ENCODE data around the gene CSNK1E.

The CSNK1E gene

DNA sequence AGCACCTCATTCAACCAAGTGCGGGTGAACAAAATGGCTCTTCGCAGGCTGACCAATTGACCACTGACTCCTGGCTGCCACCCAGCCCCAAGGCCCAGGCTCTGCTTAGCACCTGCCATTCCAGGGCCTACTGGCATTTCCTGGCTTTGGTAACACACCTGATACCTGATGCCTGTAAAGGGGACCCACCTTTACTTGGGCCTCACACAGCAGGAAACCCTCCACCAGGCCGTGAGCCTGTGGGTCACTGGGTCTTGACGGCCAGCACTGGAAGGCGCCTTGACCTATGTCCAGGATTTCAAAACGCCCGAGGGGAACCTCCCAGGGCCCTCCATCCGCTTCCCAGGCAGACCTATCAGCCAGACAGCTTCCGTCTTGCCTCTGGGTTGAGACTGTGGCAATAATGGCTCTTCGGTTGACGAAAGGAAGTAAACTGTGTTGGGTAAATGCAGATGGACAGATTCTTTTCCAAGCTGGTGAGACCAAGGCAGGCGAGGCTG, 27.6 kb downstream of the CSNK1E start:
- Histone ChIP-seq H3K27me3 (ENCODE audit: insufficient read depth, poor library complexity, severe bottlenecking) (no peaks in the 10 kb centered on the region), H3K27ac (ENCODE audit: poor library complexity, severe bottlenecking) (peak overlapping the region; percentile 16), H3K9me3 (ENCODE audit: severe bottlenecking) (no peaks in the 10 kb centered on the region), H3K36me3 (ENCODE audit: low read depth) (peaks cover 59% of the 10 kb centered on the region), H3K4me1 (ENCODE audit: insufficient read depth, poor library complexity, severe bottlenecking) (no peaks in the 10 kb centered on the region), H3K4me3 (ENCODE audit: severe bottlenecking) (no peak overlapping the region)
- DNase-seq (ENCODE audit: low spot score) (no peak), ATAC-seq (ENCODE audit: low read depth) (0 out of 3 replicates have a peak, but pooled peaks have one; percentile 6)
- TF ChIP-seq, protein P1, sequence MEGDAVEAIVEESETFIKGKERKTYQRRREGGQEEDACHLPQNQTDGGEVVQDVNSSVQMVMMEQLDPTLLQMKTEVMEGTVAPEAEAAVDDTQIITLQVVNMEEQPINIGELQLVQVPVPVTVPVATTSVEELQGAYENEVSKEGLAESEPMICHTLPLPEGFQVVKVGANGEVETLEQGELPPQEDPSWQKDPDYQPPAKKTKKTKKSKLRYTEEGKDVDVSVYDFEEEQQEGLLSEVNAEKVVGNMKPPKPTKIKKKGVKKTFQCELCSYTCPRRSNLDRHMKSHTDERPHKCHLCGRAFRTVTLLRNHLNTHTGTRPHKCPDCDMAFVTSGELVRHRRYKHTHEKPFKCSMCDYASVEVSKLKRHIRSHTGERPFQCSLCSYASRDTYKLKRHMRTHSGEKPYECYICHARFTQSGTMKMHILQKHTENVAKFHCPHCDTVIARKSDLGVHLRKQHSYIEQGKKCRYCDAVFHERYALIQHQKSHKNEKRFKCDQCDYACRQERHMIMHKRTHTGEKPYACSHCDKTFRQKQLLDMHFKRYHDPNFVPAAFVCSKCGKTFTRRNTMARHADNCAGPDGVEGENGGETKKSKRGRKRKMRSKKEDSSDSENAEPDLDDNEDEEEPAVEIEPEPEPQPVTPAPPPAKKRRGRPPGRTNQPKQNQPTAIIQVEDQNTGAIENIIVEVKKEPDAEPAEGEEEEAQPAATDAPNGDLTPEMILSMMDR (IDR thresholded peaks at IDR 0.05; ENCODE audit: poor library complexity, severe bottlenecking), result no peak

DNA sequence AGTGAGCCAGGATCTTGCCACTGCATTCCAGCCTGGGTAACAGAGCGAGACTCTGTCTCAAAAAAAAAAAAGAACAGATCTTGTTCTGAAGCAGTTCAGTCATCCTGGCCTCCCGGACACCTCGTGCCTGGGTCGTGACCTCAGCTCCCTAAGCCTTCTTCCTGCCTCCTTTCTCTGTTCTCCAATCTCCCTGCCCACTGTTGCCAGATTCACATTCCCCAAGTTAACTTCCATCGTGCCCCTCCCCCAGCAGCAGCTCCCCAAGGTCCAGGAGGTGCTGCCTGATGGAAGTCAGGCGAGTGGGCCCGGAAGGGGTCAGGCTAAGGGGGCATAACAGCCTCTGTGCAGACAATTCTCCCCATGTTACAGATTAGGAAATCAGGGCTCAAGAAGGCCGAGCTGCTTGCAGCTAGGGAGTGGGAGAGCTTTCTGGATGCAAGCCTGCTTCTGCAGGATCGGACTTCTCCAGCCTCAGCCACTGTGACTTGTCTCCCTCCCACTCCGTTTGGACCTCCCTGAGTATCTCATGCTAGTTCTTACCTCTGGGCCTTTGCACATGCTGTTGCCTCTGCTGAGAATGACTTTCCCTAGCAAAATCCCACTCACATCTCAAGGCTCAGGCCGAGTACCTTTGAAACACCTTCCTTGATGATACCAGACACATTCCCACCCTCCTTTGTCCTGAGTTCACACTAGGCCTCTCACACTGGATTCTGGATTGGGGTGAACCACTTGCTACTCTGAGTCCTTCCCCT, 30.1 kb downstream of the CSNK1E start:
- TF ChIP-seq, protein P1 (IDR thresholded peaks at IDR 0.05; ENCODE audit: poor library complexity, severe bottlenecking), result no peak
- H3K36me3 ChIP-seq (ENCODE audit: low read depth), result peaks cover 38% of the 10 kb centered on the region
- no peak for ATAC-seq (ENCODE audit: low read depth)

DNA sequence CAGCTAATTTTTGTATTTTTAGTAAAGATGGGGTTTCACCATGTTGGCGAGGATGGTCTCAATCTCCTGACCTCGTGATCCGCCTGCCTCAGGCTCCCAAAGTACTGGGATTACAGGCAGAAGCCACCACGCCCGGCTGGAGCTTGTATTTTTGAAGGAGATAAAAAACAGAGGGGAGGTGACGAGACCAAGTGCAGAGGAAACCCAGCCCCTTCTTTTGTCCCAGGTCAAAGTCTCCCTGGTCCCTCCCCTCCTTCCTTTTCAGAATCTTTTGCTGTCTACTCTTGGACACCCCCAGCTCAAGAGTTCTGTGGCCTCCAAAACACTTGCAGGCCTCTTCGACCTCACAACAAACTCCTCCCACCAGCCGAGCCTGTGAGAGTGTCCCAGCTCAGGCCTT, 32.2 kb downstream of the CSNK1E start:
- H3K27me3 ChIP-seq (ENCODE audit: insufficient read depth, poor library complexity, severe bottlenecking), result no peaks in the 10 kb centered on the region
- no peaks in the 10 kb centered on the region for H3K9me3 ChIP-seq (ENCODE audit: severe bottlenecking)
- peak overlapping the region; percentile 71 for H3K27ac ChIP-seq (ENCODE audit: poor library complexity, severe bottlenecking)
- TF ChIP-seq, protein P1 (IDR thresholded peaks at IDR 0.05; ENCODE audit: poor library complexity, severe bottlenecking), result no peak
- peaks cover 28% of the 10 kb centered on the region for H3K36me3 ChIP-seq (ENCODE audit: low read depth)
- H3K4me3 ChIP-seq (ENCODE audit: severe bottlenecking), result no peak overlapping the region
- ATAC-seq (ENCODE audit: low read depth) (no peak), DNase-seq (ENCODE audit: low spot score) (no peak)
- peaks cover 12% of the 10 kb centered on the region for H3K4me1 ChIP-seq (ENCODE audit: insufficient read depth, poor library complexity, severe bottlenecking)

More for the DNA sequence above, 30.1 kb downstream of the CSNK1E start:
- H3K4me3 ChIP-seq (ENCODE audit: severe bottlenecking), result no peak overlapping the region
- peaks cover 12% of the 10 kb centered on the region for H3K4me1 ChIP-seq (ENCODE audit: insufficient read depth, poor library complexity, severe bottlenecking)
- no peaks in the 10 kb centered on the region for H3K9me3 ChIP-seq (ENCODE audit: severe bottlenecking)
- no peak for DNase-seq (ENCODE audit: low spot score)
- H3K27me3 ChIP-seq (ENCODE audit: insufficient read depth, poor library complexity, severe bottlenecking), result no peaks in the 10 kb centered on the region
- no peak overlapping the region for H3K27ac ChIP-seq (ENCODE audit: poor library complexity, severe bottlenecking)

DNA sequence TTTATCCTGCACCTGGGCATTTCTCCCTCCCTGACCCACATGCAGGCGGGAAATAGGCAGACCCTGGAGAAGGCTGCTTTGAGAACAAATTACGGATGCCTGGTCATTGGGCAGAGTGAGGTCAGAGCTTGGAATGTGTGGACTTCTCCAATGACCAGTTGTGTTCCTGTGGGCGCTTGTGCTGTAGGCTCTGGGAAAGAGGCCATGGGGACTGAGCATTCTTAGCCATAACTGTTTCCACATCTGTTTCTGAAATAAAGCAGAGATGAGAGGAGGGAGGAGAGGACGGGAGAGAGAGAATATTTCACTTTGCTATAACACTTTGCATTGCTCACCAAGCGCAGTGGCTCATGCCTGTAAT, 33.2 kb downstream of the CSNK1E start:
- TF ChIP-seq, protein P1 (IDR thresholded peaks at IDR 0.05; ENCODE audit: poor library complexity, severe bottlenecking), result no peak
- ATAC-seq (ENCODE audit: low read depth) (no peak; the same call in 2 of the 3 replicates), DNase-seq (ENCODE audit: low spot score) (no peak)

DNA sequence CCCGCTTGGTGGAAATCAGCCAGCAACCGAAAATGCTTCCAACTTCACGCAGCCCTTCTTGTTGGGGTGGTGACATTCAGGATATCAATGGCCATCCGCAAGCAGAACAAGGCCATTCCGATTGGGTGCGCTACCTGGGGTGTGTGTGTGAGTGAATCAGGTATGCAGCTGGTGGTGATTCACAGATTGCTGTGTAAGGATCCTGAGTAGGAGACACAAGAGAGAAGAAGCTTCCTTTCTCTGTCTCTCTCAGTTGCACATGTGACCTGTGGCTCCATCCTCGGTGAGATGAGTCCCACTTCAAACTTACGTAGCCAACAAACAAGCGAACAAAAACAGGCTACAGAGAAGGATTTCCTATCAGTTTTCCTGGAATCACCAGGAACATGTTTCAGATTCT, 34.8 kb downstream of the CSNK1E start:
- Histone ChIP-seq H3K4me1 (ENCODE audit: insufficient read depth, poor library complexity, severe bottlenecking) (peaks cover 17% of the 10 kb centered on the region), H3K27me3 (ENCODE audit: insufficient read depth, poor library complexity, severe bottlenecking) (no peaks in the 10 kb centered on the region), H3K27ac (ENCODE audit: poor library complexity, severe bottlenecking) (peak overlapping the region; percentile 71), H3K9me3 (ENCODE audit: severe bottlenecking) (no peaks in the 10 kb centered on the region), H3K36me3 (ENCODE audit: low read depth) (peaks cover 11% of the 10 kb centered on the region), H3K4me3 (ENCODE audit: severe bottlenecking) (no peak overlapping the region)
- TF ChIP-seq, protein P1 (IDR thresholded peaks at IDR 0.05; ENCODE audit: poor library complexity, severe bottlenecking), result no peak
- DNase-seq (ENCODE audit: low spot score), result no peak
- ATAC-seq (ENCODE audit: low read depth), result no peak

More for the DNA sequence above, 33.2 kb downstream of the CSNK1E start:
- Histone ChIP-seq H3K36me3 (ENCODE audit: low read depth) (peaks cover 23% of the 10 kb centered on the region), H3K27ac (ENCODE audit: poor library complexity, severe bottlenecking) (peak overlapping the region; percentile 71), H3K4me1 (ENCODE audit: insufficient read depth, poor library complexity, severe bottlenecking) (peaks cover 13% of the 10 kb centered on the region), H3K27me3 (ENCODE audit: insufficient read depth, poor library complexity, severe bottlenecking) (no peaks in the 10 kb centered on the region), H3K4me3 (ENCODE audit: severe bottlenecking) (no peak overlapping the region), H3K9me3 (ENCODE audit: severe bottlenecking) (no peaks in the 10 kb centered on the region)

Measured in RWPE2 (cell line).